Breast epithelium (tissue), 4 donors: ENCODE results near the gene ADD2. TPM values are rescaled to one million over a fixed set of nuclear protein-coding genes. Genes with fewer than 3 reads are reported as not detected.
"Not testable (repeated sequence)": the region's sequence is repeated elsewhere in the genome, so short reads cannot be mapped to it uniquely, and the experiment has no call there.

ENCODE experiments used
- DNase-seq, 2 donors: peaks; one replicate each; pipeline ENCODE4 v3.0.0-alpha.2; 2019; ENCODE audit warnings: low spot score in 2 of 2
- H3K27ac ChIP-seq, 2 donors: fragments of 200-600 bp; sonication (generic) in 1 of 2; one replicate each; pipeline ENCODE4 v1.5.1; 2016 to 2019; ENCODE audit warnings: mild to moderate bottlenecking in 1 of 2
- H3K27me3 ChIP-seq, 2 donors: fragments of 200-600 bp; sonication (generic) in 1 of 2; one replicate each; pipeline versions ENCODE4 v1.5.1 to v1.6.0; 2017 to 2019; ENCODE audit warnings: control low read depth in 1 of 2, mild to moderate bottlenecking in 1 of 2
- H3K36me3 ChIP-seq: fragments of 200-600 bp; one replicate; pipeline ENCODE4 v1.5.1; 2019
- H3K4me1 ChIP-seq, 2 donors: fragments of 200-600 bp; sonication (generic); one replicate each; pipeline ENCODE4 v1.5.1; 2016 to 2019; ENCODE audit warnings: control low read depth in 1 of 2
- H3K4me3 ChIP-seq, 3 donors: fragments of 200-600 bp; sonication (generic); 1 replicate in 2 of 3; 2 replicates in 1 of 3; pipeline ENCODE4 v1.5.1; 2016 to 2019; ENCODE audit warnings: mild to moderate bottlenecking in 3 of 3, moderate library complexity in 2 of 3
- H3K9me3 ChIP-seq, 2 donors: fragments of 200-600 bp; sonication (generic) in 1 of 2; one replicate each; pipeline ENCODE4 v1.5.1; 2016 to 2019; ENCODE audit warnings: control low read depth in 1 of 2
- POLR2A ChIP-seq: fragments of 450-650 bp; IDR thresholded peaks from one replicate; pipeline ENCODE4 v1.6.1; 2016; ENCODE audit warnings: antibody characterized with exemption, mild to moderate bottlenecking, moderate library complexity
- POLR2AphosphoS5 ChIP-seq, 3 donors: sonication (generic); formaldehyde crosslinking; IDR thresholded peaks; one replicate each; pipeline ENCODE4 v1.6.1; 2017; ENCODE audit warnings: antibody characterized with exemption in 3 of 3
- intact Hi-C: fragments of 100-400 bp; cut with DNase I; formaldehyde crosslinking; loops from one replicate; pipeline ENCODE4 v1.15.1; 2023; ENCODE audit warnings: low total_unique reads
- total RNA-seq, 3 donors: library from RNA; depleted of rRNA; stranded (reverse); fragments of >200 nt; gene quantifications; one replicate each; pipeline ENCODE4 v1.1.0, GENCODE V29; 2016
- TF ChIP-seq, protein P1 (sequence below), 3 donors: fragments of 450-650 bp; IDR thresholded peaks; one replicate each; pipeline ENCODE4 v1.5.1; 2016 to 2017; ENCODE audit warnings: antibody characterized with exemption in 3 of 3, mild to moderate bottlenecking in 3 of 3, moderate library complexity in 3 of 3

ADD2 gene
- total RNA-seq, 3 donors from 2014 or later, result 1.3 to 2.3 (median 1.9) TPM

DNA sequence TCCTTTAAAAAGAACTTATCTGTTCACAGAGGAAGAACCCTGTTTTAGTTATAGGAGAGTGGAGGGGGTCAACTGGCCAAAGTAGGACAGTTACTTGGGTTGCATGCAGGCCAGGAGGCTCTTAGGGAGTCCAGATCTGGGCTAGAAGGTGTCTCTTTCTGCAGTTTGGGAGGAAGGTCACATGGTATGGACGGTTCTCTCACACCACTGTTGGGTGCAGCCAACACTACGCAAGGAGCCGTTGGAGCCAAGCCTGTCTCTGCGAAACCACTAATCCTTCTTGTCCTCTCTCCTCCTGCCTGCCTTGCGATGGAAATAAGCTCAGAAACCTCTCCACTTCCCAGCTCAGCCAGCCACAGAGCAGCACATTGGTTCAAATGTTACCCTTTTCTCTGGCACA is 108.4 kb downstream of the ADD2 start:
- Histone ChIP-seq H3K36me3 (no peaks in the 10 kb centered on the region), H3K27ac (no peak overlapping the region), H3K9me3 (no peaks in the 10 kb centered on the region), H3K4me1 (no peaks in the 10 kb centered on the region), H3K27me3 (peaks cover 0 to under 1% of the 10 kb centered on the region in 2 donors), H3K4me3 (no peak overlapping the region)
- TF ChIP-seq POLR2AphosphoS5 (IDR thresholded peaks at IDR 0.05), result no peak
- TF ChIP-seq POLR2A, result no peak
- intact Hi-C loops, result no loop called here
- DNase-seq, result no peak

DNA sequence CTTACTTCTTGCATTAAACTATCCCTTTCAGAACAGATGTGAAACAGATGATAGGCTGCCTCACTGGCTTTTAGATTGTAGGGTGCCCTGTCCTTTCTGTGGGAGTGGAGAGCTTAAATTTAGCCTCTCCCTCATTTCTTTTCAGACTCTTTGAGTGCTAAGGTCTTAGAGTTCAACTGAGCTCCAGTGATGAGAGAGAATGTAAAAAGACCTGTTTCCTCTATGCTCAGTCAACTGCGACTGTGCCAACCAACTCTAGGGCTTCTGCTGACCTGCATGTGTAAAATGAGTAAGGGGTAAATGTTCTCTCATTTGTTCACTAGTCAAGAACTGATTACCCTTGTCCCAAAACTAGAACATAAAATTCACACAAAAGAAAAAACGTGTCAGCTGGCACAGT is 109.5 kb downstream of the ADD2 start:
- intact Hi-C loops, result no loop called here

DNA sequence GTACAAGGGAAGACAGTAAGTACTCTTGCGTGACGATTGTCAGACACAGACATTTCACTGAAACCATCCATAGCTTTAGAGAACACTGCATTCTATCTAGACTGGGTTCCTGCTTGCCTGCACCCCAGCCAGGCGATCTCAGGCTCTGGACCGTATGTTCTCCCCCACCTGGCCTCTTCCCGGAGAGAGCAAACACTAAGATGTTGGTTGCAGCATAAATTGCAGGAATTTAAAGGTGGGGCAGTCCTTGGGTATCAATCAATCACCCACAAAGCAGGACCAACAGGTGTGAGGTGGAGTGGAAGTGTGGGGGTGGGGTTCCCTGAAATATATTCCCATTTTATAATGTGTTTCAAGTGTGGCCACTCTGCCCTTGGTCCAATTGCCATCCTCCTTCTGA is 110.8 kb downstream of the ADD2 start:
- no peaks in the 10 kb centered on the region for H3K9me3 ChIP-seq
- intact Hi-C loops, result no loop called here
- H3K27ac ChIP-seq, result no peak overlapping the region
- TF ChIP-seq POLR2A (no peak), POLR2AphosphoS5 (IDR thresholded peaks at IDR 0.05) (no peak)
- TF ChIP-seq, protein P1, sequence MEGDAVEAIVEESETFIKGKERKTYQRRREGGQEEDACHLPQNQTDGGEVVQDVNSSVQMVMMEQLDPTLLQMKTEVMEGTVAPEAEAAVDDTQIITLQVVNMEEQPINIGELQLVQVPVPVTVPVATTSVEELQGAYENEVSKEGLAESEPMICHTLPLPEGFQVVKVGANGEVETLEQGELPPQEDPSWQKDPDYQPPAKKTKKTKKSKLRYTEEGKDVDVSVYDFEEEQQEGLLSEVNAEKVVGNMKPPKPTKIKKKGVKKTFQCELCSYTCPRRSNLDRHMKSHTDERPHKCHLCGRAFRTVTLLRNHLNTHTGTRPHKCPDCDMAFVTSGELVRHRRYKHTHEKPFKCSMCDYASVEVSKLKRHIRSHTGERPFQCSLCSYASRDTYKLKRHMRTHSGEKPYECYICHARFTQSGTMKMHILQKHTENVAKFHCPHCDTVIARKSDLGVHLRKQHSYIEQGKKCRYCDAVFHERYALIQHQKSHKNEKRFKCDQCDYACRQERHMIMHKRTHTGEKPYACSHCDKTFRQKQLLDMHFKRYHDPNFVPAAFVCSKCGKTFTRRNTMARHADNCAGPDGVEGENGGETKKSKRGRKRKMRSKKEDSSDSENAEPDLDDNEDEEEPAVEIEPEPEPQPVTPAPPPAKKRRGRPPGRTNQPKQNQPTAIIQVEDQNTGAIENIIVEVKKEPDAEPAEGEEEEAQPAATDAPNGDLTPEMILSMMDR (IDR thresholded peaks at IDR 0.05), result no peak
- DNase-seq, result no peak
- H3K36me3 ChIP-seq, result no peaks in the 10 kb centered on the region
- H3K27me3 ChIP-seq, result peaks cover 0 to 6% of the 10 kb centered on the region in 2 donors
- no peaks in the 10 kb centered on the region for H3K4me1 ChIP-seq
- H3K4me3 ChIP-seq, result no peak overlapping the region

More for the DNA sequence above, 109.5 kb downstream of the ADD2 start:
- TF ChIP-seq POLR2AphosphoS5 (IDR thresholded peaks at IDR 0.05), result no peak
- no peak for TF ChIP-seq POLR2A
- TF ChIP-seq, protein P1 (IDR thresholded peaks at IDR 0.05), result no peak
- no peak for DNase-seq
- no peak overlapping the region for H3K4me3 ChIP-seq
- no peaks in the 10 kb centered on the region for H3K9me3 ChIP-seq
- peaks cover 0 to 6% of the 10 kb centered on the region in 2 donors for H3K27me3 ChIP-seq
- no peaks in the 10 kb centered on the region for H3K36me3 ChIP-seq
- H3K4me1 ChIP-seq, result no peaks in the 10 kb centered on the region
- H3K27ac ChIP-seq, result no peak overlapping the region

DNA sequence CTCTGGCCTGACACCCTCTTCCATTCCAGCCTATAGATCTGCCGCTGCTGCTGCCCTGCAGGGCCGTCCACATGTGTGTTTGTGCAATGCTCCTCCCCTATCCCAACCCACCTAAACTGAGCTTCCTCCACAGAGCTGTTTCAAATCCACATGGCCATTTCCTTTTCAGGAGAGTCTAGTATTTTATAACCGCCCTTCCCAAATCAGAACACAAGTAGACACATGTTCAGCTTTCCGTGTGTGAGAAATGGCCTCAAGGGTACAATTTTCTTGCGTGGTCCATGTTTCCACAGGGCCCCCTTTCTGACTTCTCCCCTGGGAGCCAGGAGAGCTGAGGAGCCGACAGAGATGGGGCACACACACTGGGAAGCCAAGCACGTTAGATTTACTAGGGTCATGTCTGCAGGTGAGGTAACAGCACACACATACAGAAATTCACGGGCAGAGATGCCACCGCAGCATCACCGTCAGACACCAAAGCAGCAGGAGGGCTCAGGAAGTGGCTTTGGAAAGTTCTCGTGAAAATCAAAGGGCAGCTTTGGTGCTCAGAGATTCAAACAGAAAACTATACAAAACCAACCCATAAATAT is 111.5 kb downstream of the ADD2 start:
- H3K27me3 ChIP-seq, result peaks cover 0 to 6% of the 10 kb centered on the region in 2 donors
- no peaks in the 10 kb centered on the region for H3K4me1 ChIP-seq
- H3K9me3 ChIP-seq, result no peaks in the 10 kb centered on the region
- intact Hi-C loops, result no loop called here
- H3K4me3 ChIP-seq, result no peak overlapping the region
- TF ChIP-seq POLR2AphosphoS5 (IDR thresholded peaks at IDR 0.05) (no peak), POLR2A (no peak)
- TF ChIP-seq, protein P1 (IDR thresholded peaks at IDR 0.05), result no peak
- no peak overlapping the region for H3K27ac ChIP-seq
- DNase-seq, result no peak
- H3K36me3 ChIP-seq, result no peaks in the 10 kb centered on the region

DNA sequence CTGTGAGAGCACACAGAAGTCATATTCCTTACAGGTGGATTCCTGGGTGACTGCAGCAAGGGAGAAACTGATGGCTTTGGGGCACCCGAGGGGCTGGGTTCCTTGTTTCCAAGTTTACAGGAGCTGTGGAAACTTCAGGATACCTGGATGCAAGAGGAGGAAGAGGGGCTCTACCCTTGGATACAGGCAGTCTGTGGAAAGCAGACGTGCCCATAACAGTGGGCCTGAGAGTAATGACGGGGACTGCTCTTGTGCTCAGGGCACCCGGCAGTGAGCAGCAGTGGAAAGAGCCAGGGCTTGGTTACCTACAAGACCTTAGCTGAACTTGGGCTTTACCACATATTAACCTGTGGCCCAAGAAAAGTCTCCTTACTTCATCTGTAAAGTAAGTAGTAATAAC is 112.2 kb downstream of the ADD2 start:
- TF ChIP-seq POLR2A (no peak), POLR2AphosphoS5 (IDR thresholded peaks at IDR 0.05) (no peak)
- TF ChIP-seq, protein P1 (IDR thresholded peaks at IDR 0.05), result no peak
- H3K36me3 ChIP-seq, result no peaks in the 10 kb centered on the region
- H3K4me3 ChIP-seq, result no peak overlapping the region
- H3K27me3 ChIP-seq, result peaks cover 0 to 6% of the 10 kb centered on the region in 2 donors
- H3K27ac ChIP-seq, result no peak overlapping the region
- H3K4me1 ChIP-seq, result no peaks in the 10 kb centered on the region
- DNase-seq, result no peak
- intact Hi-C loops, result no loop called here
- H3K9me3 ChIP-seq, result no peaks in the 10 kb centered on the region

DNA sequence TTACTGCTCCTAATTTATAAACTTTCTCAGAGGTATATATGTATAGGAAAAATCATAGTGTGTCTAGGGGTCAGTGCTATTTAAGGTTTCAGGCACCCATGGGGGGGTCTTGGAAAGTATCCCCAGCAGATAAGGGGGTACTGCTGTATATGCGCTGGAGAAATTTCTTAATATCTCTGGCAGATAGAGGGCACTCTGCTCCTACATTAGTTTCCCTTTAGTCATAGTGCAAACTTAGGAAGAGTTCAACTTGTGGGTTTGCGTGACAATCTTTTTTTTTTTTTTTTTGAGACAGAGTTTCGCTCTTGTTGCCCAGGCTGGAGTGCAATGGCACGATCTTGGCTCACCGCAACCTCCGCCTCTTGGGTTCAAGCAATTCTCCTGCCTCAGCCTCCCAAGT is 112.8 kb downstream of the ADD2 start:
- H3K27me3 ChIP-seq, H3K9me3 ChIP-seq, H3K27ac ChIP-seq, H3K36me3 ChIP-seq, H3K4me1 ChIP-seq, intact Hi-C loops, DNase-seq, H3K4me3 ChIP-seq: not testable (repeated sequence)
